Activated CD8-positive, alpha-beta T cell treated with anti-CD3 and anti-CD28 coated beads, Interleukin-2, amount 10 ng/mL, durations not matched to agents 7 days and 5 days (primary cell): ENCODE measurements around the gene GGT1. TPM values are rescaled to one million over a fixed set of nuclear protein-coding genes. Genes with fewer than 3 reads are reported as not detected.
"Not testable (repeated sequence)": the region's sequence is repeated elsewhere in the genome, so short reads cannot be mapped to it uniquely, and the experiment has no call there.

Experiments
- ATAC-seq: fragments of 150-1000 bp; cut with Tn5 transposase; one replicate; pipeline ENCODE4 v1.10.0; 2021; ENCODE audit warnings: moderate library complexity
- CTCF ChIA-PET: fragments of 350-600 bp; sonication (Branson Sonifier 250); formaldehyde crosslinking; loops from one replicate; lab custom pipeline; 2021; ENCODE audit warnings: antibody characterized with exemption; lab: Charles Lee
- POLR2A ChIA-PET: fragments of 350-600 bp; sonication (Branson Sonifier 250); formaldehyde crosslinking; loops from one replicate; lab custom pipeline; 2021; ENCODE audit warnings: antibody characterized with exemption; lab: Charles Lee
- DNase-seq: peaks from one replicate; pipeline ENCODE4 v3.0.0-alpha.2; 2020
- H3K27ac Mint-ChIP-seq: one replicate; pipeline ENCODE4 v1.8.0; 2021; ENCODE audit warnings: mild to moderate bottlenecking, mixed read lengths
- H3K27me3 Mint-ChIP-seq: one replicate; pipeline ENCODE4 v1.8.0; 2021; ENCODE audit warnings: low read depth, mixed read lengths
- H3K36me3 Mint-ChIP-seq: one replicate; pipeline ENCODE4 v1.8.0; 2021; ENCODE audit warnings: low read depth, mixed read lengths
- H3K4me1 Mint-ChIP-seq: one replicate; pipeline ENCODE4 v1.8.0; 2021; ENCODE audit warnings: low read depth, mixed read lengths
- H3K4me3 Mint-ChIP-seq: one replicate; pipeline ENCODE4 v1.8.0; 2021; ENCODE audit warnings: mild to moderate bottlenecking, mixed read lengths
- H3K9me3 Mint-ChIP-seq: one replicate; pipeline ENCODE4 v1.8.0; 2022; ENCODE audit warnings: mixed read lengths; ENCODE audit not compliant: insufficient read depth
- total RNA-seq, 2 experiments: library from RNA; stranded (reverse); gene quantifications; one replicate each; pipeline ENCODE4 v1.2.3, GENCODE V29; 2021

GGT1 gene
- 10 to 100 TPM; 20.0 to 23.6 TPM for total RNA-seq

DNA sequence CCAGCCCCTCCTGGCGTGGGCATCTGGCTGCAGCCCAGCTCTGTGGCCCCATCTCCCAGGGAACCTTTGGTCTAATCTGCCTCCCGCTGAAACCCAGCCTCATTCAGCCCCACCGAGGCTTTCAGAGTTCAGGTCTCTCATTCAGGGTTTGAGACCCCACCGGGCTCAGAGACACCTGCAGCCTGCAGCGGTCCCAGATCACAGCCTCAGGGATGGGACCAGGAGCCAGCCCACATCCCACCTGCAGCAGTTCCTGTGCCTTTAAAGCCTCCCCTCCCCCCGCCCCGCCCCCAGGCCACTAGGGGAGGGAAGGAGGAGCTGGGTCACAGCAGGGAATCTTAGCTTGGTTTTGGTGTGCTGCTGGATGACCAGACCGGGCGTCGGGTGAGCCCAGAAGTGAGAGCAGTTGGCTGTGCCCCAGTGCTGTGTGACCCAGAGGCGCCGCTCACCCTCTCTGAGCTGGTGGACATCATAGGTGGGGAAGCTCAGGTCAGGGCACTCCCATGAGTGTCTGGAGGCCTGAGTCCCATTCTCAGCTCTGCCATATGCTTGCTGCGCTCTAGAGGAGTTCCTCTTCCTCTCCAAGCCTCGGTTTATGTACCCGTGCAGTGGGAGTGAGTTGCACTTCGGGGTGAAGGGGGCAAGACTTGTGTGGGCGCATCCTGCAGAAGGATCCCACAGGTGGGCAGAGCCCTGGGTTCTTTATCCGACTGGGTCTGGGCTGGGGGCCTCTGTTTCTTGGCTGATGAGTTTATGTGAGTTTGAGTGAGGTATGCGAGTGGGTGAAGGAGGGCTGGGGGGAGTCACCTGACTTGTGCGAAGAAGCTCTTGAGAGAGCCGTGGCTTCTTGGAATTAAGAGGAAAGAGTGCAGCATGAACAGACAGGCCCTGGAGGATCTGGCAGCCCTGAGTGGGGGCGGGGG is at the start of gene GGT1:
TSS of gene GGT1 (plus strand) at position 347 of the 923 bp plus-strand sequence. CDS start 7,889 bp downstream, outside the sequence.
- CTCF ChIA-PET, POLR2A ChIA-PET, H3K9me3 Mint-ChIP-seq, DNase-seq, H3K36me3 Mint-ChIP-seq, H3K27me3 Mint-ChIP-seq: not testable (repeated sequence)
- ATAC-seq = peak; percentile 8
- Mint-ChIP-seq H3K4me3 (peak within 1 kb of the TSS; percentile 67), H3K4me1 (peaks cover 57% of the 10 kb centered on the region), H3K27ac (peak within 1 kb of the TSS; percentile 82)

DNA sequence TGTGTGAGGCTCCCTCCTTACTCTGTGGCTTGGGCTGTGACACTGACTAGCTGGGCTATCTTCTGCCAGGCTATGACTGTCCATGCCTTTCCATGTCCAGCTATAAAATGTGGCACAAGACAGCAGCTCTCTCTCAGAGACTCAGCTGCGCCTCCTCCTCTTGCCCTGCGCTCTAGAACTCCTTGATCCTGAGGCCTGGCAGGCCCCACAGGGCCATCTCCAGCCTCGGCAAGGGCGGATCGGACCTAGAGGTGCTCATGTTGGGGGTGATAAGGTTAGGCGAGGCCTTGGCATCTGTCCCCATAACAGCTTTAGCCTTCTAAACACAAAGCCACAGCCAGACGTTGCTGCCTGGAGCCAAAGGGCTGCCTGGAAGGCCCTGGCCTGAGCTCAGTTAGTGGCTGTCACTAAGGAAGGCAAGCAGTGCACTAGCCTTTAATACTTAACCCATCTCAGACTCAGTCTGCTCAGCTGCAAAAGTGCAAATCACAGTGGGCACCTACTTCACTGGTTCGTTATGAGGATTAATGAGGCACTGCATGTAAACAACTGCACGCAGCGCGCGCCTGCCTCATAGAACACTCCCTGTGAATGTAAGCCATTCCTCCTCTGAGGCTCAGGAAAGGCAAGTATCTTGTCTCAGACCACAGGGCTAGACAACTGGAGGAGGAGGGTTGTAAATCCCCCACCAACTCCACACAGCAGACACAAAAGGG is 49.2 kb upstream of the GGT1 start:
- H3K9me3 Mint-ChIP-seq = no peaks in the 10 kb centered on the region
- ChIA-PET CTCF (interaction anchor here (1.0 kb wide), 1 partner anchor 26 kb away, joined by 4 read pairs; no protein-coding TSS in a partner anchor), POLR2A (interaction anchor here (0.6 to 1.2 kb wide), 2 partner anchors 13 to 21 kb away, joined by 4 to 10 read pairs; no protein-coding TSS in a partner anchor)
- peak overlapping the region; percentile 99 for H3K4me3 Mint-ChIP-seq
- peak overlapping the region; percentile 96 for H3K27ac Mint-ChIP-seq
- peaks cover 33% of the 10 kb centered on the region for H3K36me3 Mint-ChIP-seq
- H3K4me1 Mint-ChIP-seq = peaks cover 47% of the 10 kb centered on the region
- ATAC-seq = no peak
- DNase-seq = no peak
- H3K27me3 Mint-ChIP-seq = no peaks in the 10 kb centered on the region

- Mint-ChIP-seq H3K4me1 (peaks cover 52% of the 10 kb centered on the region), H3K27ac (peak within 1 kb of the TSS; percentile 97), H3K4me3 (peak within 1 kb of the TSS; percentile 99), H3K36me3 (peaks cover 40% of the 10 kb centered on the region), H3K27me3 (no peaks in the 10 kb centered on the region), H3K9me3 (no peaks in the 10 kb centered on the region)
- no peak for ATAC-seq
- DNase-seq = peak; percentile 49
- CTCF ChIA-PET = interaction anchor here (1.0 kb wide), 1 partner anchor 27 kb away, joined by 4 read pairs; no protein-coding TSS in a partner anchor
- POLR2A ChIA-PET = interaction anchor here (0.5 to 1.2 kb wide), 5 partner anchors 10 to 40 kb away, joined by 3 to 10 read pairs (median 3); no protein-coding TSS in a partner anchor
Observed at GRCh38 chr22:24554313-24555164, 48.5 kb upstream of the GGT1 start, which contains the start of gene GUCD1. Gene GUCD1 (minus strand): TSS chr22:24555138. CDS start chr22:24554991, 147 bp downstream.

GRCh38 chr22:24555165-24556039 is 47.6 kb upstream of the GGT1 start, which contains the start of gene SNRPD3:
Gene SNRPD3 (plus strand): TSS chr22:24555999. CDS start chr22:24557675, 1,676 bp downstream.
- ATAC-seq (peak; percentile 90), DNase-seq (peak; percentile 100)
- Mint-ChIP-seq H3K9me3 (no peaks in the 10 kb centered on the region), H3K4me3 (peak within 1 kb of the TSS; percentile 99), H3K27me3 (no peaks in the 10 kb centered on the region), H3K4me1 (peaks cover 52% of the 10 kb centered on the region), H3K36me3 (peaks cover 37% of the 10 kb centered on the region), H3K27ac (peak within 1 kb of the TSS; percentile 97)
- ChIA-PET CTCF (no interaction called here), POLR2A (interaction anchor here (0.5 to 1.8 kb wide), 8 partner anchors 9 to 120 kb away, joined by 3 to 10 read pairs (median 3); no protein-coding TSS in a partner anchor)

DNA sequence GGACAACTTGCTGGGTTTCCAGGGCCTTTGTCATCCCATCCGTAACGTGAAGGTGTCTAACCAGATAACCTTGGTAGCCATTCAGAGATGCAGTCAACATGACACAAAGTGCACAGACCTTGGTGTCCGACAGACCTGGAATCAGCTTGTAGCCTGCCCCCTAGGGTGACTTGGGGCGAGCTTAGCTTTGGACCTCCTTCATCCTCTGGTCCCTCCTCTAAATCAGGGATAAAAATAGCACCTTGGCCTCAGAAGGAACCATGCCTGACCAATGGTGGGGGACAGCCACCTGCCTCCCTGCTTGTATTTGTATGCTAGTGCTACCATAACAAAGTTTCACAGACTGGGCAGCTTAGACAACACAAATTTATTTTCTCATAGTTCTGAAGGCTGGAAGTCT is 43.5 kb upstream of the GGT1 start:
- no peak for DNase-seq
- ChIA-PET POLR2A (no interaction called here), CTCF (no interaction called here)
- Mint-ChIP-seq H3K9me3 (no peaks in the 10 kb centered on the region), H3K4me1 (peaks cover 48% of the 10 kb centered on the region), H3K4me3 (no peak overlapping the region), H3K36me3 (peaks cover 49% of the 10 kb centered on the region), H3K27ac (no peak overlapping the region), H3K27me3 (no peaks in the 10 kb centered on the region)
- no peak for ATAC-seq

DNA sequence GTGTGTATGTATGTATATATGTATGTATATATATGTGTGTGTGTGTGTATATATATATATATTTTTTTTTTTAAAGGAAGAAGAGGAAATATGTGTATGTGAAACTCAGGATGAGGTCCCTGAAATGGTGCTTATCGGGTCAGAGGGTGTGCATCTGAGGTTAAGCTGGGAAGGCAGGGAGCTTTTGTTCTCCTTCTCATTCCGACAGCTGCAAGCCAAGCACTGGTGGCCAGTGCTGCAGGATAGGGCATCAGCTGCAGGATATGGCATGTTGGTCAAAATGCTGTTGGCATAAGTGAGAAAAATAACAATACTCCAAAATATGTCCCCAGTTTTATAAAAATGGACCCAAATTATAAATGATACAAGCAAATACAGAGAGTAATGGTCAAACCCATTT is 39.7 kb upstream of the GGT1 start:
- no peak for DNase-seq
- Mint-ChIP-seq H3K4me3 (no peak overlapping the region), H3K36me3 (peaks cover 50% of the 10 kb centered on the region), H3K27ac (no peak overlapping the region), H3K4me1 (peaks cover 41% of the 10 kb centered on the region), H3K9me3 (no peaks in the 10 kb centered on the region), H3K27me3 (no peaks in the 10 kb centered on the region)
- CTCF ChIA-PET = no interaction called here
- POLR2A ChIA-PET = no interaction called here
- no peak for ATAC-seq

GRCh38 chr22:24564376-24565058 is 38.5 kb upstream of the GGT1 start:
- peak overlapping the region; percentile 68 for H3K27ac Mint-ChIP-seq
- no peaks in the 10 kb centered on the region for H3K27me3 Mint-ChIP-seq
- ATAC-seq = no peak
- ChIA-PET POLR2A (interaction anchor here (0.8 kb wide), 1 partner anchor 10 kb away, joined by 3 read pairs; the partner anchor contains the start of gene GUCD1), CTCF (no interaction called here)
- H3K36me3 Mint-ChIP-seq = peaks cover 46% of the 10 kb centered on the region
- H3K4me3 Mint-ChIP-seq = no peak overlapping the region
- no peaks in the 10 kb centered on the region for H3K9me3 Mint-ChIP-seq
- DNase-seq = no peak
- peaks cover 31% of the 10 kb centered on the region for H3K4me1 Mint-ChIP-seq

- DNase-seq (no peak), ATAC-seq (no peak)
- H3K9me3 Mint-ChIP-seq = no peaks in the 10 kb centered on the region
- no peaks in the 10 kb centered on the region for H3K27me3 Mint-ChIP-seq
- CTCF ChIA-PET = no interaction called here
- peak overlapping the region; percentile 62 for H3K27ac Mint-ChIP-seq
- H3K36me3 Mint-ChIP-seq = peaks cover 49% of the 10 kb centered on the region
- POLR2A ChIA-PET = interaction anchor here (0.8 kb wide), 1 partner anchor 10 kb away, joined by 3 read pairs; the partner anchor contains the start of gene GUCD1
- H3K4me3 Mint-ChIP-seq = no peak overlapping the region
- peaks cover 31% of the 10 kb centered on the region for H3K4me1 Mint-ChIP-seq
Observed at GRCh38 chr22:24565077-24565476, 37.9 kb upstream of the GGT1 start.

DNA sequence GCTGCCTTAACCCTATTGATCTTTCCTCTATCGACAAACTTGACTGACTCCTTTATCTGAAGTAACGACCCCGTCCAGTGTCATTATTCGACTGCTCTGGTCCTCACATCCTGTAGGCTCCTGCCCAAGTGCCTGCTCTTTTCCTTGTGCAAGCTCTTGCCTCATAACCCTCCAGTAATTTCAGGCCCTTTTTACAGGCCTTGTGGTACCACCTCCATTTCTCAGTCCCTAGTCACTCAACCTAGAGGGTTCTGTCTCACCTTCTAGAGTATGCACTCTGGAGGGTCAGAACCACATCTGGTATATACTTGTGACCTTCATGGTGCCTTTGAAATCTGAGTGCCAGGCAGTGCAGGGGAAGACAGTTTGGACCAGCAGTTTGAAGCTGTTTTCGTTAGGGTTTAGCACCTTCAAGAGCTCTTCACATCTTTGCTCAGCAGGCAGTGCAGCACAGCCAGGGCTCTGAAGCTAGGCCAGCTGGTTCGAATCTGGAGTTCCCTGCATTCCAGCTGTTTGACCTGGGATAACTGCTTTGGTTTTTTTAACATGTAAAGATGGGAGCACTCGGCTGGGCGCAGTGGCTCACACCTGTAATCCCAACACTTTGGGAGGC is 36.0 kb upstream of the GGT1 start:
- H3K4me1 Mint-ChIP-seq = peaks cover 24% of the 10 kb centered on the region
- H3K27me3 Mint-ChIP-seq = no peaks in the 10 kb centered on the region
- H3K9me3 Mint-ChIP-seq = no peaks in the 10 kb centered on the region
- DNase-seq (no peak), ATAC-seq (no peak)
- H3K4me3 Mint-ChIP-seq = no peak overlapping the region
- ChIA-PET POLR2A (no interaction called here), CTCF (interaction anchor here (1.0 kb wide), 1 partner anchor 10 kb away, joined by 3 read pairs; no protein-coding TSS in a partner anchor)
- peaks cover 55% of the 10 kb centered on the region for H3K36me3 Mint-ChIP-seq
- H3K27ac Mint-ChIP-seq = no peak overlapping the region
